GM18870 (cell line): Measurements from ENCODE around the gene HJURP.

Experiments
- ATAC-seq: cut with Tn5 transposase; IDR thresholded peaks from one replicate; pipeline ENCODE4 v1.9.1; 2021; ENCODE audit warnings: moderate library complexity; ENCODE audit not compliant: unreplicated experiment

The HJURP gene

GRCh38 chr2:233816334-233816733 lies 38.0 kb downstream of the HJURP start:
- no peak for ATAC-seq

GRCh38 chr2:233815861-233816260 lies 38.5 kb downstream of the HJURP start:
- no peak for ATAC-seq

GRCh38 chr2:233814056-233814835 lies 40.1 kb downstream of the HJURP start:
- ATAC-seq, result no peak

- ATAC-seq, result no peak
These were observed 40.9 kb downstream of the HJURP start for GRCh38 chr2:233813236-233814055.

GRCh38 chr2:233811732-233812131 lies 42.6 kb downstream of the HJURP start:
- ATAC-seq, result no peak

- no peak for ATAC-seq
These were observed 43.2 kb downstream of the HJURP start for GRCh38 chr2:233811087-233811486.

- ATAC-seq, result no peak
These were observed 44.0 kb downstream of the HJURP start for GRCh38 chr2:233810385-233810784.

GRCh38 chr2:233807966-233808935 lies 46.1 kb downstream of the HJURP start:
- no peak for ATAC-seq

GRCh38 chr2:233807215-233807865 lies 47.0 kb downstream of the HJURP start:
- ATAC-seq, result no peak

- no peak for ATAC-seq
These were observed 50.3 kb downstream of the HJURP start for GRCh38 chr2:233803994-233804393.

GRCh38 chr2:233803292-233803911 lies 50.9 kb downstream of the HJURP start:
- no peak for ATAC-seq

- ATAC-seq, result no peak
These were observed 52.1 kb downstream of the HJURP start for GRCh38 chr2:233802132-233802815.

- ATAC-seq, result no peak
These were observed 52.8 kb downstream of the HJURP start for GRCh38 chr2:233801357-233802131.

GRCh38 chr2:233800208-233800607 lies 54.1 kb downstream of the HJURP start:
- ATAC-seq, result no peak

- no peak for ATAC-seq
These were observed 54.6 kb downstream of the HJURP start for GRCh38 chr2:233799716-233800115.

- ATAC-seq, result no peak
These were observed 55.2 kb downstream of the HJURP start for GRCh38 chr2:233799087-233799665.

- no peak for ATAC-seq
These were observed 55.8 kb downstream of the HJURP start for GRCh38 chr2:233798335-233799086.

GRCh38 chr2:233796254-233796653 lies 58.1 kb downstream of the HJURP start:
- no peak for ATAC-seq
